Coronary artery (tissue), 2 donors: ENCODE data around the gene HOXB9.

ENCODE experiments used
- DNase-seq: peaks from one replicate; pipeline ENCODE4 v3.0.0-alpha.2; 2017; ENCODE audit warnings: low spot score
- H3K27ac ChIP-seq, 2 donors: fragments of 200-600 bp; sonication (generic); one replicate each; pipeline ENCODE4 v1.5.1; 2016 to 2019
- H3K4me3 ChIP-seq: fragments of 200-600 bp; sonication (generic); 2 replicates; pipeline ENCODE4 v1.5.1; 2016; ENCODE audit warnings: mild to moderate bottlenecking, moderate library complexity
- TF ChIP-seq, protein P1 (sequence below): fragments of 200-600 bp; sonication (generic); IDR thresholded peaks from one replicate; pipeline ENCODE4 v1.5.1; 2019; ENCODE audit warnings: antibody characterized with exemption

The HOXB9 gene

GRCh38 chr17:48627623-48628521, 1.7 kb upstream of the HOXB9 start:
- no peak overlapping the region for H3K27ac ChIP-seq
- no peak for DNase-seq
- TF ChIP-seq, protein P1, sequence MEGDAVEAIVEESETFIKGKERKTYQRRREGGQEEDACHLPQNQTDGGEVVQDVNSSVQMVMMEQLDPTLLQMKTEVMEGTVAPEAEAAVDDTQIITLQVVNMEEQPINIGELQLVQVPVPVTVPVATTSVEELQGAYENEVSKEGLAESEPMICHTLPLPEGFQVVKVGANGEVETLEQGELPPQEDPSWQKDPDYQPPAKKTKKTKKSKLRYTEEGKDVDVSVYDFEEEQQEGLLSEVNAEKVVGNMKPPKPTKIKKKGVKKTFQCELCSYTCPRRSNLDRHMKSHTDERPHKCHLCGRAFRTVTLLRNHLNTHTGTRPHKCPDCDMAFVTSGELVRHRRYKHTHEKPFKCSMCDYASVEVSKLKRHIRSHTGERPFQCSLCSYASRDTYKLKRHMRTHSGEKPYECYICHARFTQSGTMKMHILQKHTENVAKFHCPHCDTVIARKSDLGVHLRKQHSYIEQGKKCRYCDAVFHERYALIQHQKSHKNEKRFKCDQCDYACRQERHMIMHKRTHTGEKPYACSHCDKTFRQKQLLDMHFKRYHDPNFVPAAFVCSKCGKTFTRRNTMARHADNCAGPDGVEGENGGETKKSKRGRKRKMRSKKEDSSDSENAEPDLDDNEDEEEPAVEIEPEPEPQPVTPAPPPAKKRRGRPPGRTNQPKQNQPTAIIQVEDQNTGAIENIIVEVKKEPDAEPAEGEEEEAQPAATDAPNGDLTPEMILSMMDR = no peak
- no peak overlapping the region for H3K4me3 ChIP-seq

DNA sequence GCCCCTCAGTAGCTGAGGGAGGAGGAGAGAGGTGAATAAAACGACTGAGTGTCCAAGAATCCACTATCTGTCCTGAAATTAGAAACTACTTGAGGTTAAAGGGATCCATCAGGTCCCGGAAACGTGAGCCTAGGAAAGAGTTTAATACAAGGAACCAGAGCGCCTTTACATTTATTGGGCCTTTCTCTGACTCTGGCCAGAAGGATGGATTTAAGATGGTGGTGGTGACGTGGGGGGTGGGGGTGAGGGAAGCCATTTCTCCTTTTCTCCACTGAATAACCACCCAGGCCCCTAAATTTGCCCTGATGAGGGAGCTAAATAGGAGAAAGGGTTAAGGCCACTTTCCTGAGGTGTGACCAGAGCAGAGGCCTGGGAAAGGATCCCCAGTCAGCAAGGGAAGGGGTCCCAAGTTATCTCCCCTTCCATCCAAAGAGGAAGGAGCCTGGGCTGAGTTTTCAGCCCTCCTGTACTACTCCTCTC, 1.0 kb upstream of the HOXB9 start:
- Histone ChIP-seq H3K27ac (no peak overlapping the region), H3K4me3 (no peak overlapping the region)
- DNase-seq = no peak
- TF ChIP-seq, protein P1 = no peak

DNA sequence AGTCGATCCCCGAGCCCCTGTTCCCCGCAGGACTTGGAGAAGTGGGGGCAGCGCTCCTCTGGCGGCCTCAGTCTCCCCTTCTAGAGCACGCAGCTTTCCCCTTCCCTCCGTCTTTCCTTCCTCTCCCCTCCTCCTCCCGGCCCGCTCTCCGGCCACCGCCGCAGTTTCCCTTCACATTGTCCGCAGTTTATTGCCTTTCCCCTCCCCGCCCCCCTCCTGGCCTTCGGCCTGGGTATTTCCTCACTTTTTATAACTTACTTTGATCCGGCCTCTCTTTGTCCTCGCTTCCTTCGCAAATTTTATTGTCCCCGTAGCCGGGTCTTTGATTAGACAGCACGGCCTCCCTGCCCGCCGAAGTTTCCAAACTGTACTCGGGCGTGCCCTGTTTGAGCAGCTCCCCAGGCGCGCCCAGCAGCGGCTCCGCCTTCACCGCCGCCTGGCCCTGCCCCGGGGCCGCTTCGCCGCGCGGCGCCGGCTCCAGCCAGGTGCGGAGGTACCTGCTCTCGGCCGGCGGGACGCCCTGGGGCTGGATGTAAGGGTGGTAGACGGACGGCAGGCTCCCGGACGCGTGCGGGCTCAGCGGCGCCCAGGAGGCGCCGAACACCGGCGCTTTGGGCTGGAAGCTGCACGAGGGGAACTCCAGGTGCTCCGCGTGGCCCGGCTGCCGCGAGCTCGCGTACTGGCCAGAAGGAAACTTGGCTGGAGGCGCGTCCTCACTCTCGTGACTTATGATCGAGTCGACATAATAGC, 488 bp downstream of the HOXB9 start:
- Histone ChIP-seq H3K27ac (no peak overlapping the region), H3K4me3 (peak overlapping the region; percentile 57)
- no peak for DNase-seq
- TF ChIP-seq, protein P1 = no peak

DNA sequence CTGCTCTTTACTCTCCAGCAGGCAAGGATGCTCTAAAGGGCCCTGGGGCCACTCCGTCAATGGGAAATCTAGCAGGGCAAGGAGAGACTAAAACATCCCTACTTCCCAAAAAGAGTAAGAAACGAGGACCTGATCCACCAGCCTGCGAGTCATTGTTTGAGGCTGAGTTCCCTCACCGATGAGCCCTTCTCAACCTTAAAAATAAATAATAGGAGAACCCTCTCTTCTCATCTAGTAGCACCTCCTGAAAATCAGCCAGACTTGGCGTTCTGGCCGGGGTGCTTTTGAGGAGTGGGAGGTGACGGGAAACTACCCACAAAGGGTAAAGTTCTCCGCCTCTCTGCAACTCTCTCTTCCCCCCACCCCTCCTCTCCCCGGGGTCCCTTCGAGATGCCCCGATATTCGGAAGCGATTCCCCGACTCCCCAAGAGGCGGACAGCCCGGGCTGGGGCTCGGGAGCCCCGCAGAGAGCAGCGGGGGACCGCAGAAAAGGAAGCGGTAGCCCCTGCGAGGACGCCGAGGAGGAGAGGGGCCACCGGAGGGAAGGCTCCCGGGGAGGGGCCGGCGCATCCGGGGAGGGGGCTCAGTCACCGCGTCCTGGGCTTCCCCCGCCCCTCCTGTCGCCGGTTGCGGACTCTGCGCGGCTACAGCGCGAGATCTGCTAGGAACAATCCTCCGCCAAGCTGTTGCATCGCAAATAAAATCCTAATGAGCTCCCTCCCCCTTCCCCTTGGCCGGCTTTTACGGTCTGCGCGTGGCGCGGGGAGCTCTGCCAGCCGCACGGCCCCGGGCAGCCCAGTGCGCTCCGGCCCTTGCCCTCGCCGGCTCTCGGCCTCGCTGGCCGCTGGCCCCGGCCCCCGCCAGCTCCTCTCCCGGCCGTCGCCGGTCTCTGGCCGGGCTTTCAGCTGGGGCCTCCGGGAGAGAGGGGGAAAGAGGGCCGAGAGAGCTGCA, 1.3 kb downstream of the HOXB9 start:
- Histone ChIP-seq H3K4me3 (peak overlapping the region; percentile 57), H3K27ac (no peak overlapping the region)
- TF ChIP-seq, protein P1 = no peak
- no peak for DNase-seq

GRCh38 chr17:48624118-48624517, 2.0 kb downstream of the HOXB9 start:
- no peak for DNase-seq
- TF ChIP-seq, protein P1 = no peak
- Histone ChIP-seq H3K27ac (no peak overlapping the region), H3K4me3 (no peak overlapping the region)

GRCh38 chr17:48623583-48623982, 2.6 kb downstream of the HOXB9 start:
- no peak overlapping the region for H3K4me3 ChIP-seq
- TF ChIP-seq, protein P1 = no peak
- DNase-seq = no peak
- H3K27ac ChIP-seq = no peak overlapping the region
